ENCODE results near the gene MARCHF3.

Gene MARCHF3

DNA sequence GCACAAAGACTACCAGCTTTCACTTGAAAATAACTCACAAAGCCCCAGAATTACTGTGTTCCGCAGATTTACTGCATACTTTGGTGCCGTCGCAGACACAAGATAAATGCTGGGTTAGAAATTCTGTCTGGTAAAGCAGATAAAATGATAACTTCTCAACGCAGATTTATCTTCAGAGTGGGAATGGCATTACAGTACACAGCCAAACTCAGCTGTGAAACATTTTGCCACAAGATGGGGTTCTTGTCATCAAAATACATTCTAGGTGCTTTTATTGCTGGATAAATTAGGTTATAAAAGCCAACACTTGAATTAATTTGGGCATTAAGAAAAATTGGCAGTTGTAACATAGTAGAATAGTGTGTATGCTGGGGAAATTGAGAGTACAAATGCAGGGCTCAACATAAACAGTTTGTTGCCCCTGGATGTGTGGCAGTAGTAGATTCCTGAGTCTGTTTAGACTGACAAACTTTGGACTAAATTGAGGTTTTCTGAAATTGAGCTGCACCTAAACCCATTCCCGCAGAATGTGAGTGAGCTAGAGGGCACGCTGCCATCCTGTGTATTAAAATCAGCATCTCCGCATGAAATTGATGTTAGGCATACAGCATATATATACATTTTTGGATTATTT, 192.3 kb downstream of the MARCHF3 start:
- TF ChIP-seq, protein P1, sequence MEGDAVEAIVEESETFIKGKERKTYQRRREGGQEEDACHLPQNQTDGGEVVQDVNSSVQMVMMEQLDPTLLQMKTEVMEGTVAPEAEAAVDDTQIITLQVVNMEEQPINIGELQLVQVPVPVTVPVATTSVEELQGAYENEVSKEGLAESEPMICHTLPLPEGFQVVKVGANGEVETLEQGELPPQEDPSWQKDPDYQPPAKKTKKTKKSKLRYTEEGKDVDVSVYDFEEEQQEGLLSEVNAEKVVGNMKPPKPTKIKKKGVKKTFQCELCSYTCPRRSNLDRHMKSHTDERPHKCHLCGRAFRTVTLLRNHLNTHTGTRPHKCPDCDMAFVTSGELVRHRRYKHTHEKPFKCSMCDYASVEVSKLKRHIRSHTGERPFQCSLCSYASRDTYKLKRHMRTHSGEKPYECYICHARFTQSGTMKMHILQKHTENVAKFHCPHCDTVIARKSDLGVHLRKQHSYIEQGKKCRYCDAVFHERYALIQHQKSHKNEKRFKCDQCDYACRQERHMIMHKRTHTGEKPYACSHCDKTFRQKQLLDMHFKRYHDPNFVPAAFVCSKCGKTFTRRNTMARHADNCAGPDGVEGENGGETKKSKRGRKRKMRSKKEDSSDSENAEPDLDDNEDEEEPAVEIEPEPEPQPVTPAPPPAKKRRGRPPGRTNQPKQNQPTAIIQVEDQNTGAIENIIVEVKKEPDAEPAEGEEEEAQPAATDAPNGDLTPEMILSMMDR (IDR thresholded peaks at IDR 0.05; ENCODE audit: insufficient read depth, low read depth, low read length, missing control alignments), result peak; percentile 0
- no peak for DNase-seq (ENCODE audit: low read depth)
- no peak overlapping the region for H3K4me3 ChIP-seq (ENCODE audit: low read depth, low read length)

DNA sequence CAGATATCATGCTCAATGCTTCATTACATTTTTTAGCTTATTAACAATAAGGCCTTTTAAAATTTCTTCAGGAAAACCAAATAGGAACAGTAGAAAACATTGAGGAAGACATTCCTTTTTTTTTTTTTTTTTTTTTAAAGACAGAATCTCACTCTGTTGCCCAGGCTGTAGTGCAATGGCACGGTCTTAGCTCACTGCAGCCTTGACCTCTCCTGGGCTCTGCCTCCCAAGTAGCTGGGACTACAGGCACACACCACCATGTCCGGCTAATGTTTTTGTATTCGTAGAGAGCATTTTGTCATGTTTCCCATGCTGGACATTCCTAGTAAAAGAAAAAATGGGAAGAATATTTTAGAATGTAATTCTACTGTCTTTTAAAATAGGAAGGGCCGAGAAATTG, 193.1 kb downstream of the MARCHF3 start:
- H3K4me3 ChIP-seq (ENCODE audit: low read depth, low read length), result no peak overlapping the region
- TF ChIP-seq, protein P1 (IDR thresholded peaks at IDR 0.05; ENCODE audit: insufficient read depth, low read depth, low read length, missing control alignments), result no peak
- no peak for DNase-seq (ENCODE audit: low read depth)

DNA sequence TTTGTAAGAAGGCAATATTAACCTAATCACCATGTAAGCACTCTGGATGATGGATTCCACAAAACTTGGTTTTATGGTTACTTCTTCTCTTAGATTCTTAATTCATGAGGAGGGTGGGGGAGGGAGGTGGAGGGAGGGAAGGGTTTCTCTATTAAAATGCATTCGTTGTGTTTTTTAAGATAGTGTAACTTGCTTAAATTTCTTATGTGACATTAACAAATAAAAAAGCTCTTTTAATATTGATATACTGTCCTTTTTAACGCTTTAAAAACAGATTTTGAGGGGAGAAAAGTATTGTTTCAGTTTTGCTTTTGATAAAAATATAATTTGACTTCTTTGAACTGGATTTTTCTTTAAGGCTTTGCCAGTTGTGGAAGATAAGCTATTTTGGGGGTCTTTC, 193.6 kb downstream of the MARCHF3 start:
- no peak overlapping the region for H3K4me3 ChIP-seq (ENCODE audit: low read depth, low read length)
- no peak for DNase-seq (ENCODE audit: low read depth)
- TF ChIP-seq, protein P1 (IDR thresholded peaks at IDR 0.05; ENCODE audit: insufficient read depth, low read depth, low read length, missing control alignments), result no peak

DNA sequence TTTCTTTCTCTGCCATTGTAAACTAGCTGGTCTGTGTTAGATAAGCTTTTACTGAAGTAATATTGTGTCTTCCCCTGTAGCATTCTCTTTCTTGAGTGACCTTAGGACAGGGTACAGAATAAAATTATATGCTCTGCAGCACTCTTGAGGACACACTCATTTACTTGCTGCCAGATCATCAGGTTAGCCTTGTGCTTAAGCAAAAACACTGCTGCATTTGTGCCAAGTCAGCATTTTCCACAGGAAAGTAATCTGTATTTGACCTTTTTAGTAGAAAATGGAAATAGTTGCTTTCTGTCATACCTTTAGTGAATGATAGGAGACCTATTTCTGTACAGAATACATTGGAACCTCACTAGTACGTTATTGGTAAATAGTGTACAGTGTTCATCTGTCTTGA, 199.2 kb downstream of the MARCHF3 start:
- TF ChIP-seq, protein P1 (IDR thresholded peaks at IDR 0.05; ENCODE audit: insufficient read depth, low read depth, low read length, missing control alignments), result no peak

DNA sequence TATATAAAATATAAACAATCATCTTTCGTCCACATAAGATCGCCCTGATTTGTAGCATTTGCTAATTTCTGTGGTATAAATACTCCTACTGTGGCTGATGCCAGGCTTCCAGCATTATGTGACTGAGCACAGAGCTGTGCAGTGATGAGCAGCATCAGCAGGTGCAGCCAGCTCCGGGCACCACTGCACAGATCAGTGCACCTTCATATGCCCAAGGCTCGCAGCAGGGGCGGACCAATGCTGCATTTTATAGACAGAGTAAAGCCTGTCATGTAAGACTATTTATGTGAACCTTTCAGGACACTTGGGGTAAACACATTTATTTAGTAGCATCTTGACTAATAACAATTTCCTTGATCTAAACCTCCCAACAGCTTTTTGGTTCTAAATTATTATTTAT, 200.3 kb downstream of the MARCHF3 start:
- no peak for DNase-seq (ENCODE audit: low read depth)
- no peak overlapping the region for H3K4me3 ChIP-seq (ENCODE audit: low read depth, low read length)

More for the DNA sequence above, 199.2 kb downstream of the MARCHF3 start:
- no peak for DNase-seq (ENCODE audit: low read depth)
- no peak overlapping the region for H3K4me3 ChIP-seq (ENCODE audit: low read depth, low read length)

DNA sequence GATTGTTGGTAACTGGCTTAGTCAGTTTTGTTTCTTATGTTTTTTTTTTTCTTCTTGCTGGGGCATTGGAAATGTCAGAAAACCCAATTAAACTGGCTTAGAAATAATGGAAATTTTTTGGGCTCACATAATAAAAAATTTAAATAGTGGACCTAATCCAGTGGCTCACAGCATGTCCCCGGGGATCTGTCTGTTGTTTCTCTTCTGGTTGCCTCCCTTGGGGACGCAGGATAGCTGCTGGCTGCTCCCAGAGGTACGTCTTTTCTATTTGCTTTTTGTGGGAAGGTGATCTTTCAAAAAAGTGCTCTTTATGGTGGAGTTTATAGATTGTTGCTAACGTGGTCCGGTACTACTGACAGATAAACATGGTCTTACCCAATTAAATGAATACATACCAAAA, 201.3 kb downstream of the MARCHF3 start:
- DNase-seq (ENCODE audit: low read depth), result no peak
- TF ChIP-seq, protein P1 (IDR thresholded peaks at IDR 0.05; ENCODE audit: insufficient read depth, low read depth, low read length, missing control alignments), result no peak
- no peak overlapping the region for H3K4me3 ChIP-seq (ENCODE audit: low read depth, low read length)

More for the DNA sequence above, 200.3 kb downstream of the MARCHF3 start:
- TF ChIP-seq, protein P1 (IDR thresholded peaks at IDR 0.05; ENCODE audit: insufficient read depth, low read depth, low read length, missing control alignments), result no peak

DNA sequence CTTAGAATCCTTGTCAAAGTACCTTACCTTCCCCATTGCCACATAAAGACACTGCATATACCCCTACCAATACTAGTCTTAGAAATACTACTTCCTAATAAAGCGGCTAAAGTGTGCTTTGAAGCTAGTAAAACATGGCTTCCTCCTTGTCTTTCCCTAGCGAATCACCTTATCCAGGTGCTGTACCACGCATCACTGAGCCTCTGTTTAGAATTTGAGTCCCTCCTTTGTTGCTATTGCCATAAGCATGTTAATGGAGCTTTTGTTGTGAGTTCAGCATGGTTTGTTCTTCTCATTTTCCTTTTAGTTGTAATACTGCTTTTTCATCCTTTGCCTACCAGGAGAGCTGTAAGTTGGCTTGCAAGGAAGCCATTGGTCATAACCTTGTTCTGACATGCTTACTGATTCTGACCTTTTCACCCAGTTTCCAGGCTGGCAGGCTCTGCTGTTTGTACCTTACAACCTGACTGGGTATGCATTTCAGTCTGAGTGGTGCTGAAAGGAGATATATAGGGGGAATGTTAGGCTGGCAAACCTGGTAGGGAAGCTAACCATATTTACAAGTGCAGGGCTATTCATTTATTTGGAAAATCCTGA, 203.6 kb downstream of the MARCHF3 start:
- TF ChIP-seq, protein P1 (IDR thresholded peaks at IDR 0.05; ENCODE audit: insufficient read depth, low read depth, low read length, missing control alignments), result no peak
- DNase-seq (ENCODE audit: low read depth), result no peak
- H3K4me3 ChIP-seq (ENCODE audit: low read depth, low read length), result no peak overlapping the region

Data from GM12865 (cell line).